H1 (cell line): ENCODE measurements around the gene FASTK. TPM values are rescaled to one million over a fixed set of nuclear protein-coding genes. Genes with fewer than 3 reads are reported as not detected.

Experiments used
- CTCF ChIA-PET: fragments of 300-600 bp; sonication (Branson Sonifier 250); formaldehyde crosslinking; loops from one replicate; lab custom pipeline; 2021; ENCODE audit not compliant: partially characterized antibody; lab: Charles Lee
- POLR2A ChIA-PET: fragments of 300-600 bp; sonication (Branson Sonifier 250); formaldehyde crosslinking; loops from one replicate; lab custom pipeline; 2021; ENCODE audit warnings: inconsistent platforms; ENCODE audit not compliant: partially characterized antibody; lab: Charles Lee
- DNase-seq, 2 experiments: peaks; one replicate each; pipeline versions ENCODE4 v3.0.0 to v3.0.0-alpha.2; 2010 to 2022; ENCODE audit warnings: low spot score in 2 of 2, low read depth in 1 of 2, mixed read lengths in 1 of 2
- FAIRE-seq: peaks from 2 replicates; lab custom pipeline; 2011; peaks lifted over from hg19 to GRCh38; lab: Jason Lieb, UNC
- H2AFZ ChIP-seq: 2 replicates; pipeline ENCODE4 v1.8.1; 2012; ENCODE audit warnings: low read length, inconsistent platforms
- H2AK5ac ChIP-seq: 2 replicates; pipeline ENCODE4 v1.6.1; 2013; ENCODE audit warnings: low read depth, low read length
- H2BK120ac ChIP-seq: replicated peaks from 2 replicates; pipeline ENCODE3; 2013; ENCODE audit warnings: low read depth, low read length, inconsistent platforms
- H2BK12ac ChIP-seq: 2 replicates; pipeline ENCODE4 v1.6.1; 2013; ENCODE audit warnings: low read depth, low read length
- H2BK15ac ChIP-seq: 2 replicates; pipeline ENCODE4 v1.6.1; 2013; ENCODE audit warnings: low read length
- H2BK20ac ChIP-seq: 2 replicates; pipeline ENCODE4 v1.6.1; 2013; ENCODE audit warnings: low read length
- H2BK5ac ChIP-seq: 2 replicates; pipeline ENCODE4 v1.6.1; 2013; ENCODE audit warnings: low read depth, low read length
- H3K14ac ChIP-seq: 2 replicates; pipeline ENCODE4 v1.6.1; 2013; ENCODE audit warnings: inconsistent platforms; ENCODE audit not compliant: insufficient read length
- H3K18ac ChIP-seq: 2 replicates; pipeline ENCODE4 v1.6.1; 2013; ENCODE audit warnings: low read length; ENCODE audit errors: extremely low read depth
- H3K23ac ChIP-seq: 2 replicates; pipeline ENCODE4 v1.6.1; 2013; ENCODE audit warnings: inconsistent platforms; ENCODE audit not compliant: insufficient read length
- H3K23me2 ChIP-seq: 2 replicates; pipeline ENCODE4 v1.6.1; 2013; ENCODE audit warnings: low read depth, low read length
- H3K27ac ChIP-seq: 2 replicates; pipeline ENCODE4 v1.6.1; 2011; ENCODE audit warnings: low read depth, low read length, inconsistent platforms
- H3K27me3 ChIP-seq, 4 experiments: replicated peaks in 1 of 4; 1 replicate in 1 of 4; 2 replicates in 3 of 4; pipeline versions ENCODE4 v1.6.1 to v1.8.1; 2011 to 2013; ENCODE audit warnings: low read length in 3 of 4, mild to moderate bottlenecking in 3 of 4, inconsistent platforms in 2 of 4, mixed read lengths in 2 of 4, moderate library complexity in 1 of 4; ENCODE audit not compliant: control insufficient read depth in 3 of 4, insufficient read depth in 3 of 4; ENCODE audit errors: extremely low read depth in 1 of 4
- H3K36me3 ChIP-seq, 4 experiments: 2 replicates each; pipeline versions ENCODE4 v1.6.1 to v1.8.1; 2011 to 2013; ENCODE audit warnings: mild to moderate bottlenecking in 4 of 4, low read length in 3 of 4, moderate library complexity in 2 of 4, control low read depth in 1 of 4, inconsistent platforms in 1 of 4; ENCODE audit not compliant: insufficient read depth in 4 of 4, control insufficient read depth in 2 of 4
- H3K4ac ChIP-seq: replicated peaks from 2 replicates; pipeline ENCODE3; 2013; ENCODE audit warnings: low read length, low read depth, mixed read lengths, inconsistent platforms; ENCODE audit not compliant: insufficient read length
- H3K4me1 ChIP-seq, 4 experiments: replicated peaks in 1 of 4; 1 replicate in 1 of 4; 2 replicates in 3 of 4; pipeline versions ENCODE4 v1.6.1 to v1.8.1; 2011 to 2013; ENCODE audit warnings: low read length in 3 of 4, inconsistent platforms in 2 of 4, mixed read lengths in 1 of 4; ENCODE audit not compliant: insufficient read depth in 4 of 4, control insufficient read depth in 3 of 4
- H3K4me2 ChIP-seq, 2 experiments: 2 replicates each; pipeline versions ENCODE4 v1.6.1 to v1.8.1; 2011 to 2013; ENCODE audit warnings: low read depth in 2 of 2, low read length in 2 of 2, control low read depth in 1 of 2, inconsistent platforms in 1 of 2, mild to moderate bottlenecking in 1 of 2; ENCODE audit not compliant: insufficient read depth in 1 of 2
- H3K4me3 ChIP-seq, 4 experiments: fragments of 200-600, 300-600 bp in 1 of 4; sonication (generic), shearing (Covaris generic), sonication (Bioruptor Twin) in 1 of 4; 2 replicates each; pipeline versions ENCODE4 v1.5.1 to v1.8.1; 2011 to 2016; ENCODE audit warnings: low read length in 4 of 4, low read depth in 3 of 4, control low read depth in 2 of 4, inconsistent platforms in 2 of 4, mild to moderate bottlenecking in 2 of 4, mixed read lengths in 1 of 4, moderate library complexity in 1 of 4; ENCODE audit not compliant: insufficient read depth in 2 of 4; ENCODE audit errors: extremely low read depth in 1 of 4
- H3K56ac ChIP-seq: replicated peaks from 2 replicates; pipeline ENCODE3; 2013; ENCODE audit warnings: low read depth, mild to moderate bottlenecking, mixed read lengths, low read length, inconsistent platforms; ENCODE audit not compliant: insufficient read length
- H3K79me1 ChIP-seq: 2 replicates; pipeline ENCODE4 v1.6.1; 2013; ENCODE audit warnings: low read depth, low read length, control low read depth
- H3K79me2 ChIP-seq, 2 experiments: 2 replicates each; pipeline versions ENCODE4 v1.6.1 to v1.8.1; 2012 to 2013; ENCODE audit warnings: low read length in 2 of 2, mild to moderate bottlenecking in 2 of 2, inconsistent platforms in 1 of 2; ENCODE audit not compliant: insufficient read depth in 2 of 2, control insufficient read depth in 1 of 2
- H3K9ac ChIP-seq, 4 experiments: replicated peaks in 1 of 4; 1 replicate in 1 of 4; 2 replicates in 3 of 4; pipeline versions ENCODE4 v1.6.1 to v1.8.1; 2011 to 2013; ENCODE audit warnings: low read depth in 3 of 4, low read length in 3 of 4, control low read depth in 2 of 4, mild to moderate bottlenecking in 2 of 4, moderate library complexity in 2 of 4, inconsistent platforms in 1 of 4; ENCODE audit errors: extremely low read depth in 1 of 4
- H3K9me3 ChIP-seq, 2 experiments: 2 replicates each; pipeline versions ENCODE4 v1.6.1 to v1.8.1; 2012 to 2013; ENCODE audit warnings: mild to moderate bottlenecking in 2 of 2, moderate library complexity in 2 of 2, control low read depth in 1 of 2, inconsistent platforms in 1 of 2, low read depth in 1 of 2, low read length in 1 of 2, mixed read lengths in 1 of 2; ENCODE audit not compliant: insufficient read depth in 2 of 2
- H4K20me1 ChIP-seq, 2 experiments: replicated peaks in 1 of 2; 2 replicates each; pipeline versions ENCODE3 to v1.8.1; 2011 to 2013; ENCODE audit warnings: inconsistent platforms in 2 of 2, low read length in 2 of 2, mild to moderate bottlenecking in 1 of 2; ENCODE audit not compliant: insufficient read depth in 2 of 2, control insufficient read depth in 1 of 2
- H4K5ac ChIP-seq: 2 replicates; pipeline ENCODE4 v1.6.1; 2013; ENCODE audit warnings: low read length, low read depth, mixed read lengths, inconsistent platforms; ENCODE audit not compliant: insufficient read length
- H4K8ac ChIP-seq: 2 replicates; pipeline ENCODE4 v1.8.0; 2013; ENCODE audit warnings: mild to moderate bottlenecking, moderate library complexity, low read length, inconsistent platforms; ENCODE audit not compliant: insufficient read depth; ENCODE audit errors: extremely low read depth
- H4K91ac ChIP-seq: replicated peaks from 2 replicates; pipeline ENCODE3; 2013; ENCODE audit warnings: low read length, mixed read lengths, inconsistent platforms; ENCODE audit not compliant: insufficient read length
- JUND ChIP-seq: IDR thresholded peaks from 2 replicates; pipeline ENCODE4 v1.6.1; 2011; ENCODE audit warnings: mild to moderate bottlenecking, improper control_type of control experiment, low read length
- POLR2A ChIP-seq, 2 experiments: IDR thresholded peaks; 1 replicate in 1 of 2; 2 replicates in 1 of 2; pipeline ENCODE4 v1.6.1; 2011; ENCODE audit warnings: low read depth in 2 of 2, low read length in 2 of 2, mild to moderate bottlenecking in 2 of 2; ENCODE audit errors: control extremely low read depth in 1 of 2
- RXRA ChIP-seq: IDR thresholded peaks from 2 replicates; pipeline ENCODE4 v1.6.1; 2011; ENCODE audit warnings: low read depth, mild to moderate bottlenecking, low read length, moderate library complexity; ENCODE audit not compliant: insufficient read depth
- TAF1 ChIP-seq: IDR thresholded peaks from 2 replicates; pipeline ENCODE4 v1.6.1; 2011; ENCODE audit warnings: mild to moderate bottlenecking, low read depth, low read length
- WGBS, 2 experiments: shearing (Covaris generic) in 1 of 2; methylation state at CpG; one replicate each; pipeline versions ENCODE4 v1.1.6 to v1.1.7; 2013 to 2015; ENCODE audit warnings: low lambda C conversion rate in 2 of 2, mixed read lengths in 2 of 2, inconsistent platforms in 1 of 2, low coverage in 1 of 2, missing lambda C conversion rate in 1 of 2; ENCODE audit not compliant: insufficient replicate concordance in 2 of 2, insufficient coverage in 1 of 2, insufficient read length in 1 of 2; ENCODE audit errors: extremely low coverage in 1 of 2, missing lambda C conversion rate in 1 of 2; 5-methylcytosine and 5-hydroxymethylcytosine counted together
- polyA plus RNA-seq, 7 experiments: library from polyadenylated mRNA; depleted of rRNA in 3 of 7; stranded (reverse) in 5 of 7; unstranded in 2 of 7; fragments of >200 nt in 5 of 7; fragments of 200-250 nt in 2 of 7; gene quantifications; 1 replicate in 5 of 7; 2 replicates in 1 of 7; 4 replicates in 1 of 7; pipeline versions ENCODE4 v1.2.1 to v1.2.3, GENCODE V29; 2011 to 2013; ENCODE audit warnings: missing spikeins in 2 of 7, mixed read lengths in 2 of 7
- total RNA-seq: library from RNA; stranded (reverse); fragmentation: NEBNext Ultra II Directional; extraction: Animal tissue kit (Norgen Biotek cat#: 25700); gene quantifications from 2 replicates; pipeline ENCODE4 v1.2.1, GENCODE V29; 2021

Gene FASTK
- total and polyA plus RNA-seq, 2 of the 8 experiments (the other 6 are each of a cell fraction or from before 2014, with no cell fraction given), result 39.4 to 84.0 TPM

GRCh38 chr7:151122796-151123157, 42.2 kb upstream of the FASTK start:
- peaks cover 0 to 13% (median 4%) of the 10 kb centered on the region in 4 experiments; a peak in 5 of 7 replicates for H3K27me3 ChIP-seq
- DNase-seq (no peak), FAIRE-seq (no peak)
- ChIA-PET POLR2A (interaction anchor here (2.0 kb wide), 1 partner anchor 13 kb away, joined by 4 read pairs; no protein-coding TSS in a partner anchor), CTCF (interaction anchor here (0.5 to 11.7 kb wide), 12 partner anchors 15 to 221 kb away, joined by 3 to 197 read pairs (median 7); partner anchors contain the start of genes ABCF2 and GBX1)
- H3K27ac ChIP-seq, result no peak overlapping the region
- H3K9me3 ChIP-seq, result no peaks in the 10 kb centered on the region
- no peak overlapping the region for H2BK5ac ChIP-seq
- H3K56ac ChIP-seq, result no peak overlapping the region
- peaks cover 0 to 23% (median 7%) of the 10 kb centered on the region in 4 experiments; a peak in 6 of 7 replicates for H3K4me1 ChIP-seq
- no peak overlapping the region for H3K14ac ChIP-seq
- H2AFZ ChIP-seq, result no peak overlapping the region
- no peak overlapping the region for H3K4me3 ChIP-seq
- H4K5ac ChIP-seq, result no peak overlapping the region
- H3K4me2 ChIP-seq, result no peak overlapping the region
- H2BK120ac ChIP-seq, result no peak overlapping the region
- H3K23me2 ChIP-seq, result peaks cover 5% of the 10 kb centered on the region; the same call in 1 of the 2 replicates
- H3K79me2 ChIP-seq, result no peaks in the 10 kb centered on the region
- no peak overlapping the region for H2BK20ac ChIP-seq
- no peak overlapping the region for H3K4ac ChIP-seq
- no peak overlapping the region for H4K8ac ChIP-seq
- H3K18ac ChIP-seq, result no peak overlapping the region
- H2BK15ac ChIP-seq, result no peak overlapping the region
- no peak overlapping the region for H3K9ac ChIP-seq
- no peak overlapping the region for H2AK5ac ChIP-seq
- no peak overlapping the region for H4K91ac ChIP-seq
- no peak overlapping the region for H3K23ac ChIP-seq
- WGBS, 2 experiments, result 95% methylated on average over 14 of the region's 29 CpGs; no CpG with 5 or more reads in 1 of the 2 experiments
- H2BK12ac ChIP-seq, result no peak overlapping the region
- no peaks in the 10 kb centered on the region for H3K79me1 ChIP-seq
- H4K20me1 ChIP-seq, result peaks cover 12 to 37% of the 10 kb centered on the region in 2 experiments
- H3K36me3 ChIP-seq, result peaks cover 0 to 30% (median 4%) of the 10 kb centered on the region in 4 experiments; a peak in 3 of 8 replicates
- no peak for TF ChIP-seq POLR2A (IDR thresholded peaks at IDR 0.05; ENCODE audit: control extremely low read depth in 1 of 2, low read depth in 2 of 2, low read length in 2 of 2)
- TF ChIP-seq RXRA, result no peak
- TF ChIP-seq TAF1, result no peak
- TF ChIP-seq JUND, result no peak
